ENCODE results near the gene PHF23. TPM values are rescaled to one million over a fixed set of nuclear protein-coding genes. Genes with fewer than 3 reads are reported as not detected.
A peak's percentile ranks its signal among the peaks of the same experiment; 100 is the strongest.

Gene PHF23
- total RNA-seq, 1 experiment from 2014 or later: 85.1 TPM

- no peak for TF ChIP-seq EZH2 (IDR thresholded peaks at IDR 0.05; ENCODE audit: borderline replicate concordance, low read depth, low read length, poor library complexity, severe bottlenecking)
- TF ChIP-seq, protein P1, sequence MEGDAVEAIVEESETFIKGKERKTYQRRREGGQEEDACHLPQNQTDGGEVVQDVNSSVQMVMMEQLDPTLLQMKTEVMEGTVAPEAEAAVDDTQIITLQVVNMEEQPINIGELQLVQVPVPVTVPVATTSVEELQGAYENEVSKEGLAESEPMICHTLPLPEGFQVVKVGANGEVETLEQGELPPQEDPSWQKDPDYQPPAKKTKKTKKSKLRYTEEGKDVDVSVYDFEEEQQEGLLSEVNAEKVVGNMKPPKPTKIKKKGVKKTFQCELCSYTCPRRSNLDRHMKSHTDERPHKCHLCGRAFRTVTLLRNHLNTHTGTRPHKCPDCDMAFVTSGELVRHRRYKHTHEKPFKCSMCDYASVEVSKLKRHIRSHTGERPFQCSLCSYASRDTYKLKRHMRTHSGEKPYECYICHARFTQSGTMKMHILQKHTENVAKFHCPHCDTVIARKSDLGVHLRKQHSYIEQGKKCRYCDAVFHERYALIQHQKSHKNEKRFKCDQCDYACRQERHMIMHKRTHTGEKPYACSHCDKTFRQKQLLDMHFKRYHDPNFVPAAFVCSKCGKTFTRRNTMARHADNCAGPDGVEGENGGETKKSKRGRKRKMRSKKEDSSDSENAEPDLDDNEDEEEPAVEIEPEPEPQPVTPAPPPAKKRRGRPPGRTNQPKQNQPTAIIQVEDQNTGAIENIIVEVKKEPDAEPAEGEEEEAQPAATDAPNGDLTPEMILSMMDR (conservative IDR thresholded peaks at IDR 0.05; ENCODE audit: low read depth, low read length): no peak
- BruUV-seq (replicated peaks): no TSS peak
- Histone ChIP-seq H3K36me3 (ENCODE audit: insufficient read depth, low read length, poor library complexity, severe bottlenecking) (no peaks in the 10 kb centered on the region), H3K9me3 (ENCODE audit: low read depth, low read length, poor library complexity, severe bottlenecking) (no peaks in the 10 kb centered on the region), H3K4me3 (ENCODE audit: low read depth, low read length, poor library complexity, severe bottlenecking) (no peak overlapping the region), H3K27ac (ENCODE audit: low read depth, low read length, poor library complexity, severe bottlenecking) (no peak overlapping the region), H3K27me3 (replicated peaks; ENCODE audit: insufficient read depth, low read depth, low read length, poor library complexity) (no peaks in the 10 kb centered on the region), H3K4me1 (ENCODE audit: insufficient read depth, low read length, poor library complexity, severe bottlenecking) (peaks cover 5% of the 10 kb centered on the region)
- no peak for DNase-seq (ENCODE audit: low spot score)
- CTCF ChIA-PET: no interaction called here
- intact Hi-C loops (cut with micrococcal nuclease; ENCODE audit: unreplicated experiment): no loop called here
- POLR2A ChIA-PET (ENCODE audit: low non-redundant PET): no interaction called here
Measured at GRCh38 chr17:7266784-7267183, 27.5 kb upstream of the PHF23 start.

DNA sequence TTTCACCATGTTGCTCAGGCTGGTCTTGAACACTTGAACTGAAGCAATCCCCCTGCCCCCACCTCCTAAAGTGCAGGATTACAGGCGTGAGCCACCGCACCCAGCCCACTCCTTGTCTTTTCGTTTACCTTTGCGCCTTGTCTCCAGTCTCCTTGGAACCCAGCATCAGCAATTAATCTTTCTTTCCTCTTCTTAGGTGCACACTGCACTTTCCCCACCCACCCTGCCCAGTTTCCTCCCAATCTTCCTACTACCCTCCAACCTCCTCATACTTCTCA is 24.5 kb upstream of the PHF23 start:
- Histone ChIP-seq H3K27me3 (replicated peaks; ENCODE audit: insufficient read depth, low read depth, low read length, poor library complexity) (no peaks in the 10 kb centered on the region), H3K4me1 (ENCODE audit: insufficient read depth, low read length, poor library complexity, severe bottlenecking) (peaks cover 15% of the 10 kb centered on the region), H3K36me3 (ENCODE audit: insufficient read depth, low read length, poor library complexity, severe bottlenecking) (peaks cover 6% of the 10 kb centered on the region), H3K27ac (ENCODE audit: low read depth, low read length, poor library complexity, severe bottlenecking) (no peak overlapping the region), H3K4me3 (ENCODE audit: low read depth, low read length, poor library complexity, severe bottlenecking) (no peak overlapping the region), H3K9me3 (ENCODE audit: low read depth, low read length, poor library complexity, severe bottlenecking) (no peaks in the 10 kb centered on the region)
- no peak for TF ChIP-seq EZH2 (IDR thresholded peaks at IDR 0.05; ENCODE audit: borderline replicate concordance, low read depth, low read length, poor library complexity, severe bottlenecking)
- TF ChIP-seq, protein P1 (conservative IDR thresholded peaks at IDR 0.05; ENCODE audit: low read depth, low read length): no peak
- ChIA-PET POLR2A (ENCODE audit: low non-redundant PET) (no interaction called here), CTCF (no interaction called here)
- DNase-seq (ENCODE audit: low spot score): no peak
- BruUV-seq (replicated peaks): no TSS peak
- intact Hi-C loops (cut with micrococcal nuclease; ENCODE audit: unreplicated experiment): no loop called here

GRCh38 chr17:7262935-7263800 is 23.9 kb upstream of the PHF23 start:
- no peak overlapping the region for H3K27ac ChIP-seq (ENCODE audit: low read depth, low read length, poor library complexity, severe bottlenecking)
- DNase-seq (ENCODE audit: low spot score): no peak
- H3K9me3 ChIP-seq (ENCODE audit: low read depth, low read length, poor library complexity, severe bottlenecking): no peaks in the 10 kb centered on the region
- no peak for TF ChIP-seq EZH2 (IDR thresholded peaks at IDR 0.05; ENCODE audit: borderline replicate concordance, low read depth, low read length, poor library complexity, severe bottlenecking)
- TF ChIP-seq, protein P1 (conservative IDR thresholded peaks at IDR 0.05; ENCODE audit: low read depth, low read length): no peak
- intact Hi-C loops (cut with micrococcal nuclease; ENCODE audit: unreplicated experiment): no loop called here
- peaks cover 9% of the 10 kb centered on the region for H3K36me3 ChIP-seq (ENCODE audit: insufficient read depth, low read length, poor library complexity, severe bottlenecking)
- ChIA-PET POLR2A (ENCODE audit: low non-redundant PET) (interaction anchor here (0.6 kb wide), 1 partner anchor 52 kb away, joined by 3 read pairs; the partner anchor contains the start of gene GPS2), CTCF (no interaction called here)
- H3K4me1 ChIP-seq (ENCODE audit: insufficient read depth, low read length, poor library complexity, severe bottlenecking): peaks cover 16% of the 10 kb centered on the region
- peak overlapping the region; percentile 17 for H3K4me3 ChIP-seq (ENCODE audit: low read depth, low read length, poor library complexity, severe bottlenecking)
- no peaks in the 10 kb centered on the region for H3K27me3 ChIP-seq (replicated peaks; ENCODE audit: insufficient read depth, low read depth, low read length, poor library complexity)
- no TSS peak for BruUV-seq (replicated peaks)

Data from A673 (cell line).